ENCODE measurements around the gene NFKB2.

NFKB2 gene

GRCh38 chr10:102423372-102423968 lies 28.0 kb downstream of the NFKB2 start:
- no peak for DNase-seq

GRCh38 chr10:102424145-102424544 lies 28.6 kb downstream of the NFKB2 start:
- no peak for DNase-seq

- no peak for DNase-seq
Observed at GRCh38 chr10:102424916-102425315, 29.4 kb downstream of the NFKB2 start.

GRCh38 chr10:102425444-102425843 lies 29.9 kb downstream of the NFKB2 start:
- no peak for DNase-seq

- no peak for DNase-seq
Observed at GRCh38 chr10:102426803-102427287, 31.3 kb downstream of the NFKB2 start.

- DNase-seq = no peak
Observed at GRCh38 chr10:102429468-102429867, 34.0 kb downstream of the NFKB2 start.

GRCh38 chr10:102431452-102432124 lies 36.1 kb downstream of the NFKB2 start:
- no peak for DNase-seq

GRCh38 chr10:102432162-102432950 lies 36.9 kb downstream of the NFKB2 start, which contains the start of gene CUEDC2:
TSS of gene CUEDC2 (minus strand) at chr10:102432574. CDS start at chr10:102425188, 7,386 bp downstream.
- DNase-seq = peak; percentile 94 to 97

GRCh38 chr10:102433619-102434046 lies 38.1 kb downstream of the NFKB2 start:
- peak in 1 of 2 donors; percentile 22 for DNase-seq

- DNase-seq = no peak
Observed at GRCh38 chr10:102434394-102435132, 39.1 kb downstream of the NFKB2 start.

- DNase-seq = no peak
Observed at GRCh38 chr10:102435133-102435497, 39.6 kb downstream of the NFKB2 start.

- DNase-seq = peak in 1 of 2 donors; percentile 42
Observed at GRCh38 chr10:102435529-102436233, 40.2 kb downstream of the NFKB2 start.

- no peak for DNase-seq
Observed at GRCh38 chr10:102436312-102436711, 40.8 kb downstream of the NFKB2 start.

GRCh38 chr10:102437515-102437914 lies 42.0 kb downstream of the NFKB2 start:
- DNase-seq = no peak

- no peak for DNase-seq
Observed at GRCh38 chr10:102438374-102438773, 42.9 kb downstream of the NFKB2 start.

GRCh38 chr10:102444851-102445250 lies 49.3 kb downstream of the NFKB2 start:
- no peak for DNase-seq

- peak; percentile 91 to 92 for DNase-seq
Observed at GRCh38 chr10:102449321-102450123, 54.0 kb downstream of the NFKB2 start.

- DNase-seq = no peak
Observed at GRCh38 chr10:102450124-102450373, 54.5 kb downstream of the NFKB2 start.

- DNase-seq = peak; percentile 92
Observed at GRCh38 chr10:102450374-102451104, 55.0 kb downstream of the NFKB2 start.

- no peak for DNase-seq
Observed at GRCh38 chr10:102451105-102451969, 55.8 kb downstream of the NFKB2 start, which contains the start of gene C10orf95. TSS of gene C10orf95 (minus strand) at chr10:102451543. CDS start at chr10:102451093, 450 bp downstream.
